Measurements from ENCODE around the gene MET. TPM values are rescaled to one million over a fixed set of nuclear protein-coding genes. Genes with fewer than 3 reads are reported as not detected.
"Not testable (repeated sequence)": the region's sequence is repeated elsewhere in the genome, so short reads cannot be mapped to it uniquely, and the experiment has no call there.

The MET gene
- total and polyA plus RNA-seq, 2 donors (not counting 3 experiments of a cell fraction or from before 2014, with no cell fraction given): 21.1 to 44.5 TPM

DNA sequence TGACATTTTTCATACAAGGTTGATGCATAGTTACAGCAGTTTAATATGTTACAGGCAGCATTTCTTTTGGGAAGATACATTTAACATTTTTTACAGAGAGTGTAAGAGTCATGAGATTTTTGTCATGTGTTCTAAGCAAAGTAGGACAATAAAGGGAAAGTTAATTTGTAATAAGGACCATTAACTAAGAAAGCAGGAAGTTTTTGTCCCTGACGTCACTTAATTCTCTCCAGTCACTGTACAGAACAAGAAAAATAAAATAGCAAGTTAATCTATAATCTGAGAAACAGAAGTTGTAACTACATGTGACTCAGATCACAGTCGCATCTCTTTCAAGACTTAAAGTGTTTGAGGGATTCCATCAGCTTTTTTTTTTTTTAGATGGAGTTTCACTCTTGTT is 140.9 kb downstream of the MET start:
- Histone ChIP-seq H3K27me3 (ENCODE audit: control insufficient read depth in 2 of 2, insufficient read depth in 2 of 2, low read length in 2 of 2) (no peaks in the 10 kb centered on the region), H2AFZ (ENCODE audit: low read depth, low read length) (no peak overlapping the region), H3K79me2 (ENCODE audit: control insufficient read depth, insufficient read depth, low read length) (no peaks in the 10 kb centered on the region), H4K20me1 (replicated peaks; ENCODE audit: control insufficient read depth, extremely low read depth, insufficient read depth, low read length) (no peaks in the 10 kb centered on the region), H3K27ac (ENCODE audit: insufficient read depth, low read depth, low read length) (no peak overlapping the region), H3K9me1 (replicated peaks; ENCODE audit: control insufficient read depth, extremely low read depth, insufficient read depth, low read length) (no peaks in the 10 kb centered on the region), H3K9ac (replicated peaks; ENCODE audit: extremely low read depth, insufficient read depth, low read length) (no peak overlapping the region), H3K4me1 (ENCODE audit: control insufficient read depth, extremely low read depth, insufficient read depth, low read length) (peaks cover 8% of the 10 kb centered on the region), H3K4me3 (replicated peaks in 1 of 3; ENCODE audit: insufficient read depth in 1 of 3, low read depth in 1 of 3, low read length in 3 of 3) (no peak overlapping the region), H3K9me3 (replicated peaks; ENCODE audit: control insufficient read depth, insufficient read depth, low read length) (no peaks in the 10 kb centered on the region), H3K4me2 (ENCODE audit: insufficient read depth, low read length) (no peak overlapping the region), H3K36me3 (ENCODE audit: control insufficient read depth in 2 of 2, extremely low read depth in 1 of 2, insufficient read depth in 2 of 2, low read length in 2 of 2) (no peaks in the 10 kb centered on the region)
- BruUV-seq (replicated peaks): no TSS peak
- dilution Hi-C loops (cut with MboI; ENCODE audit: extremely low pct_ligation_motif_present, low sequenced_read_pairs) (no loop called here), intact Hi-C loops (cut with micrococcal nuclease) (no loop called here)
- no peak for DNase-seq (ENCODE audit: low read depth, low spot score)
- CTCF ChIA-PET: interaction anchor here (1.0 to 2.2 kb wide), 3 partner anchors 222 to 633 kb away, joined by 3 to 9 read pairs (median 5); no protein-coding TSS in a partner anchor
- TF ChIP-seq JUN (IDR thresholded peaks at IDR 0.05; ENCODE audit: borderline replicate concordance, insufficient read depth, insufficient read length, low read depth) (no peak), MYC (IDR thresholded peaks at IDR 0.05; ENCODE audit: low read depth, low read length) (no peak), GATA2 (IDR thresholded peaks at IDR 0.05; ENCODE audit: insufficient read depth, insufficient read length, low read depth, low read length) (no peak), FOS (IDR thresholded peaks at IDR 0.05; ENCODE audit: borderline replicate concordance, insufficient read depth, low read length) (no peak), POLR2A (IDR thresholded peaks at IDR 0.05; ENCODE audit: low read depth, low read length) (no peak), POLR2AphosphoS5 (IDR thresholded peaks at IDR 0.05; ENCODE audit: insufficient read depth, low read depth, low read length) (no peak)
- TF ChIP-seq, protein P1, sequence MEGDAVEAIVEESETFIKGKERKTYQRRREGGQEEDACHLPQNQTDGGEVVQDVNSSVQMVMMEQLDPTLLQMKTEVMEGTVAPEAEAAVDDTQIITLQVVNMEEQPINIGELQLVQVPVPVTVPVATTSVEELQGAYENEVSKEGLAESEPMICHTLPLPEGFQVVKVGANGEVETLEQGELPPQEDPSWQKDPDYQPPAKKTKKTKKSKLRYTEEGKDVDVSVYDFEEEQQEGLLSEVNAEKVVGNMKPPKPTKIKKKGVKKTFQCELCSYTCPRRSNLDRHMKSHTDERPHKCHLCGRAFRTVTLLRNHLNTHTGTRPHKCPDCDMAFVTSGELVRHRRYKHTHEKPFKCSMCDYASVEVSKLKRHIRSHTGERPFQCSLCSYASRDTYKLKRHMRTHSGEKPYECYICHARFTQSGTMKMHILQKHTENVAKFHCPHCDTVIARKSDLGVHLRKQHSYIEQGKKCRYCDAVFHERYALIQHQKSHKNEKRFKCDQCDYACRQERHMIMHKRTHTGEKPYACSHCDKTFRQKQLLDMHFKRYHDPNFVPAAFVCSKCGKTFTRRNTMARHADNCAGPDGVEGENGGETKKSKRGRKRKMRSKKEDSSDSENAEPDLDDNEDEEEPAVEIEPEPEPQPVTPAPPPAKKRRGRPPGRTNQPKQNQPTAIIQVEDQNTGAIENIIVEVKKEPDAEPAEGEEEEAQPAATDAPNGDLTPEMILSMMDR (IDR thresholded peaks at IDR 0.05; ENCODE audit: extremely low read depth in 1 of 2, insufficient read depth in 1 of 2, low read depth in 1 of 2, low read length in 2 of 2): no peak
- TF ChIP-seq, protein P2, sequence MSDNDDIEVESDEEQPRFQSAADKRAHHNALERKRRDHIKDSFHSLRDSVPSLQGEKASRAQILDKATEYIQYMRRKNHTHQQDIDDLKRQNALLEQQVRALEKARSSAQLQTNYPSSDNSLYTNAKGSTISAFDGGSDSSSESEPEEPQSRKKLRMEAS (IDR thresholded peaks at IDR 0.05; ENCODE audit: insufficient read depth, insufficient read length): no peak
- no peak for FAIRE-seq
- POLR2A ChIA-PET: interaction anchor here (0.6 kb wide), 1 partner anchor 101 kb away, joined by 3 read pairs; no protein-coding TSS in a partner anchor

DNA sequence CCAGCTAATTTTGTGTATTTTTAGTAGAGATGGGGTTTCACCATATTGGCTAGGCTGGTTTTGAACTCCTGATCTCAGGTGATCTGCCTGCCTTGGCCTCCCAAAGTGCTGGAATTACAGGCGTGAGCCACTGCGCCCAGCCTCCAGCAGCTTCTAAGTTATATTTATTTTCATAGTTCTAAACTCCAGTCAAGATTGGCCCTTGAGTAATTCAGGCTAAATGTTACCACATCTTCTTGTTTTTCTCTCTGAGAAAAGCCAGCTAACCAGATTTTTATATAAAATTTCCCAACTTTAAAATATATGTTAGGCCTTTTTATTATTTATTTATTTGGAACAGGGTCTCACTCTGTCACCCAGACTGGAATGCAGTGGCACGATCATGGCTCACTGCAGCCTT is 141.4 kb downstream of the MET start:
- H2AFZ ChIP-seq (ENCODE audit: low read depth, low read length); H3K36me3 ChIP-seq (ENCODE audit: control insufficient read depth in 2 of 2, extremely low read depth in 1 of 2, insufficient read depth in 2 of 2, low read length in 2 of 2); dilution Hi-C loops (cut with MboI; ENCODE audit: extremely low pct_ligation_motif_present, low sequenced_read_pairs); H3K27ac ChIP-seq (ENCODE audit: insufficient read depth, low read depth, low read length); H3K27me3 ChIP-seq (ENCODE audit: control insufficient read depth in 2 of 2, insufficient read depth in 2 of 2, low read length in 2 of 2); H3K9ac ChIP-seq (replicated peaks; ENCODE audit: extremely low read depth, insufficient read depth, low read length); H3K4me2 ChIP-seq (ENCODE audit: insufficient read depth, low read length); H3K4me1 ChIP-seq (ENCODE audit: control insufficient read depth, extremely low read depth, insufficient read depth, low read length); H3K9me1 ChIP-seq (replicated peaks; ENCODE audit: control insufficient read depth, extremely low read depth, insufficient read depth, low read length); H3K4me3 ChIP-seq (replicated peaks in 1 of 3; ENCODE audit: insufficient read depth in 1 of 3, low read depth in 1 of 3, low read length in 3 of 3); POLR2A ChIA-PET; FAIRE-seq; BruUV-seq (replicated peaks); H4K20me1 ChIP-seq (replicated peaks; ENCODE audit: control insufficient read depth, extremely low read depth, insufficient read depth, low read length); H3K79me2 ChIP-seq (ENCODE audit: control insufficient read depth, insufficient read depth, low read length); DNase-seq (ENCODE audit: low read depth, low spot score); H3K9me3 ChIP-seq (replicated peaks; ENCODE audit: control insufficient read depth, insufficient read depth, low read length); intact Hi-C loops (cut with micrococcal nuclease): not testable (repeated sequence)
- CTCF ChIA-PET: interaction anchor here (1.0 to 2.2 kb wide), 4 partner anchors 24 to 633 kb away, joined by 3 to 9 read pairs (median 5); no protein-coding TSS in a partner anchor

All from endothelial cell of umbilical vein (primary cell).